Smooth muscle cell (in vitro differentiated cells): ENCODE data around the gene SYK. TPM values are rescaled to one million over a fixed set of nuclear protein-coding genes. Genes with fewer than 3 reads are reported as not detected.

Source experiments
- DNase-seq: peaks from one replicate; lab custom pipeline; 2025; ENCODE audit not compliant: unreplicated experiment; lab: John Stamatoyannopoulos, UW
- H2AFZ ChIP-seq: fragments of 200-600 bp; sonication (generic); 2 replicates; pipeline ENCODE4 v1.6.0; 2016; ENCODE audit warnings: antibody characterized with exemption, low read depth, mild to moderate bottlenecking
- H3F3A ChIP-seq: fragments of 200-600 bp; sonication (generic); 2 replicates; pipeline ENCODE4 v1.6.0; 2017; ENCODE audit warnings: antibody characterized with exemption, low read depth
- H3K27ac ChIP-seq: fragments of 200-600 bp; sonication (generic); 2 replicates; pipeline ENCODE4 v1.5.1; 2016; ENCODE audit warnings: low read depth, mild to moderate bottlenecking
- H3K27me3 ChIP-seq: fragments of 200-600 bp; sonication (generic); 2 replicates; pipeline ENCODE4 v1.6.1; 2016; ENCODE audit warnings: low read depth, mild to moderate bottlenecking
- H3K36me3 ChIP-seq: fragments of 200-600 bp; sonication (generic); 2 replicates; pipeline ENCODE4 v1.5.1; 2016; ENCODE audit warnings: low read depth
- H3K4me1 ChIP-seq: fragments of 200-600 bp; sonication (generic); 2 replicates; pipeline ENCODE4 v1.5.1; 2016; ENCODE audit warnings: low read depth
- H3K4me2 ChIP-seq: fragments of 200-600 bp; sonication (generic); 2 replicates; pipeline ENCODE4 v1.6.0; 2016; ENCODE audit warnings: mild to moderate bottlenecking
- H3K4me3 ChIP-seq: fragments of 200-600 bp; sonication (generic); 2 replicates; pipeline ENCODE4 v1.5.1; 2016; ENCODE audit warnings: mild to moderate bottlenecking
- H3K79me2 ChIP-seq: fragments of 200-600 bp; sonication (generic); 2 replicates; pipeline ENCODE4 v1.6.0; 2016; ENCODE audit warnings: low read depth, mild to moderate bottlenecking
- H3K9ac ChIP-seq: fragments of 200-600 bp; sonication (generic); 2 replicates; pipeline ENCODE4 v1.6.0; 2016; ENCODE audit warnings: low read depth
- H3K9me3 ChIP-seq: fragments of 200-600 bp; sonication (generic); replicated peaks from 2 replicates; pipeline ENCODE4 v1.5.1; 2016; ENCODE audit warnings: low read depth
- H4K20me1 ChIP-seq: fragments of 200-600 bp; sonication (generic); 2 replicates; pipeline ENCODE4 v1.6.0; 2016; ENCODE audit warnings: low read depth
- WGBS: methylation state at CpG from one replicate; pipeline ENCODE4 v1.1.7; 2016; ENCODE audit warnings: low lambda C conversion rate; 5-methylcytosine and 5-hydroxymethylcytosine counted together
- polyA plus RNA-seq: library from polyadenylated mRNA; unstranded; fragments of >200 nt; fragmentation: Nextera tagmentation; extraction: Ambion mirVana; gene quantifications from 2 replicates; pipeline ENCODE4 v1.2.1, GENCODE V29; 2016
- total RNA-seq: library from RNA; depleted of rRNA; stranded (reverse); fragments of >200 nt; gene quantifications from 2 replicates; pipeline ENCODE4 v1.2.3, GENCODE V29; 2014
- TF ChIP-seq, protein P1 (sequence below): fragments of 200-600 bp; sonication (generic); IDR thresholded peaks from 2 replicates; pipeline ENCODE4 v1.5.1; 2017; ENCODE audit warnings: borderline replicate concordance, mild to moderate bottlenecking, antibody characterized with exemption; ENCODE audit not compliant: insufficient read depth, poor library complexity, severe bottlenecking

The SYK gene
- total and polyA plus RNA-seq, 2 experiments from 2014 or later: 0.09 TPM; not detected in 1

DNA sequence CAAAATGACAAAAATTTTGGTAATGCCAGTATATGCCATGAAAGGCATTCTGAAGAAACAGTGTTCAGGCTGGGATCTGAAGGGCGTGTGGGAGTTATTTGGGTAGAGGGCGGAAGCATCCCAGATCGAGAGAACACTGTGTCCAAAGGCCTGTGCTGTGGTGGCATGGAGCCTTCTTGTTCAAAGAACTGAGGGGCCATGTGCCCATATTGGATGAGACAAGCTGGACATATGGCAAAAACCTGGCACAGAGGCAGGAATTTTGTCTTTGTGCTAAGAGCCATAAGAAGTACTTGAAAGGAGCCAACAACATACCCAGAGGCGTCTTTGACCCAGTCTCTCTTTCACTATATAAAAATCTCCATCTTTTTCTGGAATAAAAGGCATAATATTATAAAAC is 128.0 kb downstream of the SYK start:
- H3F3A ChIP-seq: no peaks in the 10 kb centered on the region
- TF ChIP-seq, protein P1, sequence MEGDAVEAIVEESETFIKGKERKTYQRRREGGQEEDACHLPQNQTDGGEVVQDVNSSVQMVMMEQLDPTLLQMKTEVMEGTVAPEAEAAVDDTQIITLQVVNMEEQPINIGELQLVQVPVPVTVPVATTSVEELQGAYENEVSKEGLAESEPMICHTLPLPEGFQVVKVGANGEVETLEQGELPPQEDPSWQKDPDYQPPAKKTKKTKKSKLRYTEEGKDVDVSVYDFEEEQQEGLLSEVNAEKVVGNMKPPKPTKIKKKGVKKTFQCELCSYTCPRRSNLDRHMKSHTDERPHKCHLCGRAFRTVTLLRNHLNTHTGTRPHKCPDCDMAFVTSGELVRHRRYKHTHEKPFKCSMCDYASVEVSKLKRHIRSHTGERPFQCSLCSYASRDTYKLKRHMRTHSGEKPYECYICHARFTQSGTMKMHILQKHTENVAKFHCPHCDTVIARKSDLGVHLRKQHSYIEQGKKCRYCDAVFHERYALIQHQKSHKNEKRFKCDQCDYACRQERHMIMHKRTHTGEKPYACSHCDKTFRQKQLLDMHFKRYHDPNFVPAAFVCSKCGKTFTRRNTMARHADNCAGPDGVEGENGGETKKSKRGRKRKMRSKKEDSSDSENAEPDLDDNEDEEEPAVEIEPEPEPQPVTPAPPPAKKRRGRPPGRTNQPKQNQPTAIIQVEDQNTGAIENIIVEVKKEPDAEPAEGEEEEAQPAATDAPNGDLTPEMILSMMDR: no peak
- WGBS: 95% methylated on average over 4 of the region's 4 CpGs

GRCh38 chr9:90933468-90933867 is 131.8 kb downstream of the SYK start:
- Histone ChIP-seq H4K20me1 (no peaks in the 10 kb centered on the region), H3K4me3 (no peak overlapping the region), H3K36me3 (no peaks in the 10 kb centered on the region), H3K4me1 (no peaks in the 10 kb centered on the region), H3K9me3 (no peaks in the 10 kb centered on the region), H3K4me2 (no peak overlapping the region), H3K27me3 (no peaks in the 10 kb centered on the region), H3K79me2 (no peaks in the 10 kb centered on the region), H3K27ac (no peak overlapping the region), H3K9ac (no peak overlapping the region), H3F3A (no peaks in the 10 kb centered on the region), H2AFZ (no peak overlapping the region)
- WGBS: 90% methylated on average over 3 of the region's 3 CpGs
- DNase-seq: no peak
- TF ChIP-seq, protein P1: no peak

More for the DNA sequence above, 128.0 kb downstream of the SYK start:
- H3K4me2 ChIP-seq: no peak overlapping the region
- H3K9me3 ChIP-seq: no peaks in the 10 kb centered on the region
- no peak overlapping the region for H2AFZ ChIP-seq
- H3K27ac ChIP-seq: no peak overlapping the region
- H3K27me3 ChIP-seq: no peaks in the 10 kb centered on the region
- no peak overlapping the region for H3K4me3 ChIP-seq
- H3K9ac ChIP-seq: no peak overlapping the region
- H3K79me2 ChIP-seq: no peaks in the 10 kb centered on the region
- no peaks in the 10 kb centered on the region for H3K4me1 ChIP-seq
- H3K36me3 ChIP-seq: no peaks in the 10 kb centered on the region
- DNase-seq: no peak
- H4K20me1 ChIP-seq: no peaks in the 10 kb centered on the region

- WGBS: 79% methylated on average over 3 of the region's 3 CpGs
- Histone ChIP-seq H3K9ac (no peak overlapping the region), H3K9me3 (no peaks in the 10 kb centered on the region), H3K36me3 (no peaks in the 10 kb centered on the region), H3F3A (no peaks in the 10 kb centered on the region), H3K27ac (no peak overlapping the region), H3K4me1 (peaks cover 6% of the 10 kb centered on the region), H3K4me2 (no peak overlapping the region), H3K79me2 (no peaks in the 10 kb centered on the region), H4K20me1 (no peaks in the 10 kb centered on the region), H3K4me3 (no peak overlapping the region), H2AFZ (no peak overlapping the region), H3K27me3 (no peaks in the 10 kb centered on the region)
- TF ChIP-seq, protein P1: no peak
- DNase-seq: no peak
Observed at GRCh38 chr9:90939351-90939750, 137.7 kb downstream of the SYK start.

DNA sequence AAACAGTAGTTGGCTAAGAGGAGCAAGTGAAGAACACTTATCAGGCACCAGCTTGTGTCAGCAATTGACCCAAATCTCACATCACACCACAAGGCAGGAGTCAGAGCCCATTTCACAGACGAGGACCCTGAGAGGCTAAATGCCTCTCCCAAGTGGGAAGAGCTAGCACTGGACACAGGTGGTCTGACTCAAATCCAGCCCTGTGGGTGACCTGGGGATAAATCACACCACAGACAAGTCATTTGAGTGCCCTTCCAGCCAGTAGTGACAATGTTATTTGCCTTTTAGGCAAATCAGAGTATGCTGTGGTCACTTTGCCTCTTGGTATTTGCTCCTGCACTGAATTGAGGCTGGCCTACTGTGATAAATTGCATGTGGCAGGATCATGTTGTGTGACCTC is 138.7 kb downstream of the SYK start:
- 86% methylated on average over 1 of the region's 1 CpG for WGBS
- H3K4me3 ChIP-seq: no peak overlapping the region
- peaks cover 6% of the 10 kb centered on the region for H3K4me1 ChIP-seq
- H3K27ac ChIP-seq: no peak overlapping the region
- no peak overlapping the region for H3K9ac ChIP-seq
- TF ChIP-seq, protein P1: no peak
- no peak overlapping the region for H2AFZ ChIP-seq
- no peak for DNase-seq
- H4K20me1 ChIP-seq: no peaks in the 10 kb centered on the region
- no peaks in the 10 kb centered on the region for H3K27me3 ChIP-seq
- H3K4me2 ChIP-seq: no peak overlapping the region
- no peaks in the 10 kb centered on the region for H3K79me2 ChIP-seq
- H3K36me3 ChIP-seq: no peaks in the 10 kb centered on the region
- no peaks in the 10 kb centered on the region for H3K9me3 ChIP-seq
- no peaks in the 10 kb centered on the region for H3F3A ChIP-seq
